Stimulated activated CD8-positive, alpha-beta memory T cell treated with anti-CD3 and anti-CD28 coated beads, Interleukin-4, amount 100 ng/mL, for 1 hour (primary cell): ENCODE results near the gene FAM219A.
"Not testable (repeated sequence)": the region's sequence is repeated elsewhere in the genome, so short reads cannot be mapped to it uniquely, and the experiment has no call there.

Experiments
- DNase-seq, 2 donors: peaks; one replicate each; pipeline ENCODE4 v3.0.0-alpha.2; 2020; ENCODE audit warnings: low read depth in 2 of 2, low spot score in 1 of 2

FAM219A gene

DNA sequence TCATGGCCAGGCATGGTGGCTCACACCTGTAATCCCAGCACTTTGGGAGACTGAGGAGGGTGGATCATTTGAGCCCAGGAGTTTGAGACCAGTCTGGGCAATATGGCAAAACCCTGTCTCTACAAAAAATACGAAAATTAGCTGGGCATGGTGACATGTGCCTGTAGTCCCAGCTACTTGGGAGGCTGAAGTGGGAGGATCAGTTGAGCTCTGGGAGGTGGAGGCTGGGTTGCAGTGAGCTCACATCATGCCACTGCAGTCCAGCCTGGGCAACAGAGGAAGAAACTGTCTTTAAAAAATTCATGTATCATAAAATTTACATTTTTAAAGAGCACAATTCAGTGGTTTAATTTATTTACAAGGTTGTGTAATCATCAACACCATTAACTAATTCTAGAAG, 105.4 kb downstream of the FAM219A start:
- DNase-seq: not testable (repeated sequence)

DNA sequence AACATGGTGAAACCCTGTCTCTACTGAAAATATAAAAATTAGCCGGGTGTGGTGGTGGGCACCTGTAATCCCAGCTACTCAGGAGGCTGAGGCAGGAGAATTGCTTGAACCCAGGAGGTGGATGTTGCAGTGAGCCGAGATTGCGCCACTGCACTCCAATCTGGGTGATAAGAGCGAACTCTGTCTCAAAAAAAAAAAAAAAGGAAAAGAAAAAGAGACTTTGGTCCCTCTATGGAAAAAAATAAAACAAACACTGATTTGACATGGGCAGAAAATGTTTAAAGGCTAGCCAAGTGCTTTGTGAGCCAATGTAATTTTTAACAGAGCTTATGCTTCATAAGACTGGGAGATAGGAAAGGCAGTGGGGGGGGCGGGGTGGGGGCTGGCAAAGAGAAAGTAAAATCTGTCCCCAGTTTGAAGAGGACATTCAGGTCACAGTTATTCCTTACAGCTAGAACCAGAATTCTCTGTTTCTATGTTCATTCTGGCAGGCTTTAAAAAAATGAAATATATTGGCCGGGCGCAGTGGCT, 106.2 kb downstream of the FAM219A start:
- not testable (repeated sequence) for DNase-seq

DNA sequence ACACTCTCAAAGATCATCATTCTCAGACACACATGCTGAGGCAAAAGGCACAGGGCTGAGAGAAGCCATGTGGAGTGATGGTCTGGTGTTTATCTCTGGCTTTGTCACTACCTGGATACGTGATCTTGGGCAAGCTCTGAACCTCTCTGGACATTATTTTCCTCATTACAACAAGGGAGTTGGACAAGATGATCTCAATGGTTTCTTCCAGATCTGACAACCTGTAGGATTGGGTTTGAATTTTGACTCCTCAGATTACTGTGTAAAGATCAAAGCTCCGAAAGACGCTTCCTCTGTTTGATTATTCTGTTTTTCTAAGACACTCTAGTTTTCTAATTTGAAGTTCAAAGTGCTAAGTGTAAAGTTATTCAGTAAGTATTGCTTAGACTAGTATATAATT, 109.0 kb downstream of the FAM219A start:
- DNase-seq: no peak
